Measurements from ENCODE around the gene OPRM1.

DNA sequence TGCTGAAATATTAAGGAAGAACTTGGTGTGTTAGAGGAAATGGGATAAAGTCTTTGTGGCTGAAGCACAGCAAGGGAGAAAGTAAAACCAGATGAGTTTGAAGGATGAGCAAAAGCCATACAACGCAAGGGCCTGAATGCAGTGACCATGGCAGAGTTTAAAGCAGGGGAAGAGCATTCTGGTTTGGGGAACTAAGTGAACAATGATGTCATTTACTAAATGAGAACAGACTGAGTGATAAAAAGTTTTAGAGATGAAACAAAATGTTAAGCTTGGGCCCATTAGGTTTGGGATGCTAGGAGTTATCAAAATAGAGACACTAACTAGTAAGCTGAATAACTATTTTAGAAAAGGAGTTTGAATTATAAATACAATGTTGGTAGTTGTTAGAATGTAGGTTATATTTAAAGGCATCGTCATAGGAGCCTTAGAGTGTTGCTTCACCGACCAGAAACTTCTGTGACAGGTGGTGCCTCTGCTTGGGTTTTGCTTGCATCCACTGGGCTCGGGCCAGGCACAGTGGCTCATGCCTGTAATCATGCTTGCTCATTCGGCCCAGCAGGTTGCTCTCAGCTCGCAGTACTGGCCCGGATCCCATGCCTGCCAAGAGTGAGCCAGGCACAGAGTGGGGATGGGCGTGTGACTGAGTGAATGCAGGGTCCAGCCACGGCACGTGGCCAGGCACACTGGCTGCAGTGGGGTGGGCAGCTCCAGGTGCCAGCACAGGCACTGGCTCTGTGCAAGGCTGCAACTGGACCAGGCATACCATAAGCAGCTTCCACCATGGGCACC, 37.4 kb upstream of the OPRM1 start:
- TF ChIP-seq, protein P1, sequence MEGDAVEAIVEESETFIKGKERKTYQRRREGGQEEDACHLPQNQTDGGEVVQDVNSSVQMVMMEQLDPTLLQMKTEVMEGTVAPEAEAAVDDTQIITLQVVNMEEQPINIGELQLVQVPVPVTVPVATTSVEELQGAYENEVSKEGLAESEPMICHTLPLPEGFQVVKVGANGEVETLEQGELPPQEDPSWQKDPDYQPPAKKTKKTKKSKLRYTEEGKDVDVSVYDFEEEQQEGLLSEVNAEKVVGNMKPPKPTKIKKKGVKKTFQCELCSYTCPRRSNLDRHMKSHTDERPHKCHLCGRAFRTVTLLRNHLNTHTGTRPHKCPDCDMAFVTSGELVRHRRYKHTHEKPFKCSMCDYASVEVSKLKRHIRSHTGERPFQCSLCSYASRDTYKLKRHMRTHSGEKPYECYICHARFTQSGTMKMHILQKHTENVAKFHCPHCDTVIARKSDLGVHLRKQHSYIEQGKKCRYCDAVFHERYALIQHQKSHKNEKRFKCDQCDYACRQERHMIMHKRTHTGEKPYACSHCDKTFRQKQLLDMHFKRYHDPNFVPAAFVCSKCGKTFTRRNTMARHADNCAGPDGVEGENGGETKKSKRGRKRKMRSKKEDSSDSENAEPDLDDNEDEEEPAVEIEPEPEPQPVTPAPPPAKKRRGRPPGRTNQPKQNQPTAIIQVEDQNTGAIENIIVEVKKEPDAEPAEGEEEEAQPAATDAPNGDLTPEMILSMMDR (IDR thresholded peaks at IDR 0.05) = no peak
- no peak for TF ChIP-seq POLR2A (IDR thresholded peaks at IDR 0.05)

Data from Peyer's patch (tissue), 4 donors.